ENCODE data around the gene DCX.

- no peak for TF ChIP-seq POLR2A (IDR thresholded peaks at IDR 0.05; ENCODE audit: low read depth, low read length)
- no peak for TF ChIP-seq TAF1 (IDR thresholded peaks at IDR 0.05; ENCODE audit: low read depth, low read length)
- no peak for TF ChIP-seq POLR2AphosphoS5 (IDR thresholded peaks at IDR 0.05; ENCODE audit: low read depth, low read length)
- no peak for TF ChIP-seq PAX5 (IDR thresholded peaks at IDR 0.05; ENCODE audit: insufficient read depth, low read length, severe bottlenecking)
Observed at GRCh38 chrX:111349101-111349500, 62.9 kb downstream of the DCX start.
